IMR-90 (cell line): ENCODE results near the gene HINT3. TPM values are rescaled to one million over a fixed set of nuclear protein-coding genes. Genes with fewer than 3 reads are reported as not detected.

Source experiments
- ATAC-seq: fragments of 200-7000 bp; cut with Tn5 transposase; 2 replicates; pipeline ENCODE4 v1.9.1; 2020; ENCODE audit warnings: low read depth, mild to moderate bottlenecking, moderate library complexity
- BruUV-seq: library from RNA; stranded (reverse); fragments of 400-500 nt; replicated peaks from 2 replicates; lab custom pipeline; 2021; lab: Mats Ljungman, UMichigan
- CTCF ChIA-PET: fragments of 300-600 bp; formaldehyde crosslinking; extraction: SDS; loops from one replicate; lab custom pipeline; 2021; ENCODE audit warnings: antibody characterized with exemption; lab: Yijun Ruan, JAX
- POLR2A ChIA-PET: fragments of 300-600 bp; sonication (Branson Sonifier 250); formaldehyde crosslinking; loops from one replicate; lab custom pipeline; 2022; ENCODE audit warnings: antibody characterized with exemption; ENCODE audit not compliant: unreplicated experiment; lab: Charles Lee
- DNase-seq: peaks from one replicate; pipeline ENCODE4 v3.0.0; 2013
- H2AFZ ChIP-seq: replicated peaks from 2 replicates; pipeline ENCODE3; 2013; ENCODE audit warnings: low read length, mild to moderate bottlenecking; ENCODE audit not compliant: poor library complexity
- H2AK5ac ChIP-seq: 2 replicates; pipeline ENCODE4 v1.6.1; 2013; ENCODE audit warnings: low read depth, low read length, inconsistent platforms
- H2AK9ac ChIP-seq: replicated peaks from 2 replicates; pipeline ENCODE3; 2013; ENCODE audit warnings: mild to moderate bottlenecking, low read depth, low read length, moderate library complexity; ENCODE audit not compliant: poor library complexity
- H2BK120ac ChIP-seq: 2 replicates; pipeline ENCODE4 v1.6.1; 2013; ENCODE audit warnings: low read depth, low read length, inconsistent platforms
- H2BK15ac ChIP-seq: 3 replicates; pipeline ENCODE4 v1.6.1; 2013; ENCODE audit warnings: low read depth, low read length, inconsistent platforms
- H2BK20ac ChIP-seq: 2 replicates; pipeline ENCODE4 v1.6.1; 2013; ENCODE audit warnings: low read depth, mild to moderate bottlenecking, inconsistent platforms, low read length, moderate library complexity
- H2BK5ac ChIP-seq: 2 replicates; pipeline ENCODE4 v1.6.1; 2013; ENCODE audit warnings: mild to moderate bottlenecking, low read depth, low read length, inconsistent platforms; ENCODE audit not compliant: poor library complexity, severe bottlenecking
- H3K14ac ChIP-seq: replicated peaks from 2 replicates; pipeline ENCODE4 v1.6.1; 2013; ENCODE audit warnings: low read depth, low read length, inconsistent platforms
- H3K18ac ChIP-seq: 2 replicates; pipeline ENCODE4 v1.6.1; 2013; ENCODE audit warnings: low read depth, low read length, control low read depth
- H3K23ac ChIP-seq: 2 replicates; pipeline ENCODE4 v1.6.1; 2013; ENCODE audit warnings: low read depth, low read length, inconsistent platforms
- H3K27ac ChIP-seq: 2 replicates; pipeline ENCODE4 v1.5.1; 2013; ENCODE audit warnings: mild to moderate bottlenecking, control low read depth, low read length; ENCODE audit not compliant: insufficient read depth
- H3K27me3 ChIP-seq: 2 replicates; pipeline ENCODE4 v1.6.1; 2013; ENCODE audit warnings: low read length; ENCODE audit not compliant: control insufficient read depth, insufficient read depth
- H3K36me3 ChIP-seq: 2 replicates; pipeline ENCODE4 v1.6.1; 2013; ENCODE audit warnings: low read length, mixed read lengths; ENCODE audit not compliant: control insufficient read depth, insufficient read depth
- H3K4ac ChIP-seq: 2 replicates; pipeline ENCODE4 v1.6.1; 2013; ENCODE audit warnings: low read depth, low read length, inconsistent platforms
- H3K4me1 ChIP-seq: 2 replicates; pipeline ENCODE4 v1.6.1; 2013; ENCODE audit warnings: low read length, mixed read lengths; ENCODE audit not compliant: control insufficient read depth, insufficient read depth
- H3K4me2 ChIP-seq: 2 replicates; pipeline ENCODE4 v1.6.1; 2013; ENCODE audit warnings: low read depth, mild to moderate bottlenecking, control low read depth, low read length, moderate library complexity
- H3K4me3 ChIP-seq: 2 replicates; pipeline ENCODE4 v1.5.1; 2013; ENCODE audit warnings: low read depth, mild to moderate bottlenecking, control low read depth, low read length, moderate library complexity; ENCODE audit not compliant: insufficient read depth
- H3K56ac ChIP-seq: 2 replicates; pipeline ENCODE4 v1.6.1; 2013; ENCODE audit warnings: low read length, inconsistent platforms; ENCODE audit not compliant: insufficient read depth; ENCODE audit errors: extremely low read depth
- H3K79me1 ChIP-seq, 2 experiments: 2 replicates each; pipeline ENCODE4 v1.6.1; 2013; ENCODE audit warnings: low read length in 2 of 2, inconsistent platforms in 1 of 2, low read depth in 1 of 2
- H3K9ac ChIP-seq: 2 replicates; pipeline ENCODE4 v1.6.1; 2013; ENCODE audit warnings: low read depth, low read length, control low read depth
- H3K9me1 ChIP-seq: 2 replicates; pipeline ENCODE4 v1.6.1; 2013; ENCODE audit warnings: low read length, inconsistent platforms; ENCODE audit not compliant: insufficient read depth
- H3K9me3 ChIP-seq: 2 replicates; pipeline ENCODE4 v1.6.1; 2013; ENCODE audit warnings: low read length; ENCODE audit not compliant: control insufficient read depth, insufficient read depth
- H4K20me1 ChIP-seq: 2 replicates; pipeline ENCODE4 v1.6.1; 2013; ENCODE audit warnings: low read length, inconsistent platforms; ENCODE audit not compliant: insufficient read depth
- H4K5ac ChIP-seq: 2 replicates; pipeline ENCODE4 v1.6.1; 2013; ENCODE audit warnings: mild to moderate bottlenecking, low read depth, low read length, control low read depth
- H4K8ac ChIP-seq, 2 experiments: 2 replicates each; pipeline ENCODE4 v1.6.1; 2013; ENCODE audit warnings: low read depth in 2 of 2, low read length in 2 of 2, control low read depth in 1 of 2, inconsistent platforms in 1 of 2
- H4K91ac ChIP-seq: 2 replicates; pipeline ENCODE4 v1.6.1; 2013; ENCODE audit warnings: low read depth, low read length, inconsistent platforms; ENCODE audit not compliant: insufficient read depth
- CHD1 ChIP-seq: IDR thresholded peaks from 2 replicates; pipeline ENCODE4 v1.6.1; 2012; ENCODE audit warnings: low read depth, low read length, improper control_type of control experiment
- FOS ChIP-seq: fragments of 150-350 bp; IDR thresholded peaks from 2 replicates; pipeline ENCODE4 v1.6.1; 2016; ENCODE audit warnings: low read depth, low read length
- MAFK ChIP-seq: IDR thresholded peaks from 2 replicates; pipeline ENCODE4 v1.6.1; 2012; ENCODE audit warnings: low read depth, low read length, improper control_type of control experiment
- MAZ ChIP-seq: IDR thresholded peaks from 2 replicates; pipeline ENCODE4 v1.6.1; 2012; ENCODE audit warnings: low read depth, mild to moderate bottlenecking, low read length, improper control_type of control experiment, moderate library complexity, borderline replicate concordance
- NFE2L2 ChIP-seq: fragments of 150-350 bp; IDR thresholded peaks from 2 replicates; pipeline ENCODE4 v1.6.1; 2016; ENCODE audit warnings: low read depth, mild to moderate bottlenecking, low read length
- POLR2A ChIP-seq: IDR thresholded peaks from 2 replicates; pipeline ENCODE4 v1.6.1; 2012; ENCODE audit warnings: mild to moderate bottlenecking, low read depth, low read length
- RAD21 ChIP-seq: IDR thresholded peaks from 2 replicates; pipeline ENCODE4 v1.6.1; 2012; ENCODE audit warnings: low read length, improper control_type of control experiment
- RCOR1 ChIP-seq: IDR thresholded peaks from 2 replicates; pipeline ENCODE4 v1.6.1; 2012; ENCODE audit warnings: mild to moderate bottlenecking, low read length, improper control_type of control experiment; ENCODE audit not compliant: insufficient replicate concordance
- RFX5 ChIP-seq: IDR thresholded peaks from 2 replicates; pipeline ENCODE4 v1.8.0; 2012; ENCODE audit warnings: low read depth, mild to moderate bottlenecking, low read length, moderate library complexity
- dilution Hi-C: fragments of 300-500 bp; cut with HindIII; formaldehyde crosslinking; loops from one replicate; pipeline ENCODE4 v1.14.3; 2018; ENCODE audit warnings: low sequenced_read_pairs; ENCODE audit not compliant: unreplicated experiment
- in situ Hi-C: fragments of 300-500 bp; cut with MboI; formaldehyde crosslinking; loops from 3 replicates; pipeline ENCODE4 v1.14.3; 2019; ENCODE audit warnings: low sequenced_read_pairs, inconsistent platforms, mixed read lengths
- intact Hi-C: fragments of 100-400 bp; cut with micrococcal nuclease; formaldehyde crosslinking; loops from 2 replicates; pipeline ENCODE4 v1.10.0; 2022
- polyA plus RNA-seq, 3 experiments: library from polyadenylated mRNA; depleted of rRNA; stranded (reverse); fragments of >200 nt; gene quantifications; 2 replicates each; pipeline ENCODE4 v1.2.3, GENCODE V29; 2012; ENCODE audit warnings: low replicate concordance in 1 of 3
- total RNA-seq: library from RNA; depleted of rRNA; stranded (reverse); fragments of >200 nt; gene quantifications from 2 replicates; pipeline ENCODE4 v1.2.3, GENCODE V29; 2012
- TF ChIP-seq, protein P1 (sequence below): fragments of 150-350 bp; IDR thresholded peaks from 2 replicates; pipeline ENCODE4 v1.6.1; 2017; ENCODE audit warnings: mild to moderate bottlenecking, antibody characterized with exemption, low read length, low read depth

Gene HINT3
- total and polyA plus RNA-seq, 2 of the 4 experiments (the other 2 are of a cell fraction) = 3.4 to 6.5 TPM

DNA sequence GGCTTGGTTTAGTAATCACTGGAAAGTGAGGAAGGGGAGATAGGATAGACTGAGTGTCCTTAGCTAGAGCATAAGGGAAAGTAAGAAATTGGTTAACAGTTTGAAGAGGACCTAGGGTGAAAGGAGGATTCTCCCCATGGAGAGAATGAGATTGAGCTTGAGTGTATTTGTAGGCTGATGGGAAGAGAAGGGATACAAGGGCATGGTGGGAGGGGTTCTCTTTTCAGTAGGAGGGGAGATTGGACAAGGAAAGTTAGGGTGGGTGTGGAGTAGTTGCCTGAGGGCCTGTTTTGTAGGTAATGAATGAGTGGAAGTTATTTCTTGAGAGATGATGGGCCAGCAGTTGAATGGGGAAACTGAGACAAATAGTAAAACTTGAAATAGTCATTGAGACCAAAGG is 31.7 kb downstream of the HINT3 start:
- Histone ChIP-seq H4K8ac (no peak overlapping the region), H2BK5ac (no peak overlapping the region), H3K4me1 (peaks cover 8% of the 10 kb centered on the region), H3K36me3 (no peaks in the 10 kb centered on the region), H3K27me3 (no peaks in the 10 kb centered on the region), H4K91ac (no peak overlapping the region), H3K4me3 (no peak overlapping the region), H3K4ac (no peak overlapping the region), H3K27ac (no peak overlapping the region), H2BK20ac (no peak overlapping the region), H4K5ac (no peak overlapping the region), H2BK15ac (no peak overlapping the region), H2BK120ac (no peak overlapping the region), H3K4me2 (no peak overlapping the region), H2AK9ac (no peak overlapping the region), H2AFZ (no peak overlapping the region), H3K23ac (no peak overlapping the region), H3K18ac (no peak overlapping the region), H3K9ac (no peak overlapping the region), H3K9me3 (no peaks in the 10 kb centered on the region), H3K79me1 (peaks cover 14 to 35% of the 10 kb centered on the region in 2 experiments; a peak in 3 of 4 replicates), H2AK5ac (no peak overlapping the region), H4K20me1 (0 out of 2 replicates have a peak, but pooled peaks cover 2% of the 10 kb centered on the region), H3K56ac (no peak overlapping the region), H3K9me1 (peaks cover 11% of the 10 kb centered on the region; the same call in 1 of the 2 replicates), H3K14ac (no peak overlapping the region)
- ChIA-PET CTCF (no interaction called here), POLR2A (no interaction called here)
- intact Hi-C loops (no loop called here), dilution Hi-C loops (no loop called here), in situ Hi-C loops (no loop called here)
- ATAC-seq = no peak
- TF ChIP-seq MAFK = no peak
- no peak for TF ChIP-seq RAD21
- TF ChIP-seq MAZ = no peak
- TF ChIP-seq NFE2L2 = no peak
- TF ChIP-seq FOS = no peak
- TF ChIP-seq, protein P1, sequence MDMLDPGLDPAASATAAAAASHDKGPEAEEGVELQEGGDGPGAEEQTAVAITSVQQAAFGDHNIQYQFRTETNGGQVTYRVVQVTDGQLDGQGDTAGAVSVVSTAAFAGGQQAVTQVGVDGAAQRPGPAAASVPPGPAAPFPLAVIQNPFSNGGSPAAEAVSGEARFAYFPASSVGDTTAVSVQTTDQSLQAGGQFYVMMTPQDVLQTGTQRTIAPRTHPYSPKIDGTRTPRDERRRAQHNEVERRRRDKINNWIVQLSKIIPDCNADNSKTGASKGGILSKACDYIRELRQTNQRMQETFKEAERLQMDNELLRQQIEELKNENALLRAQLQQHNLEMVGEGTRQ = no peak
- no peak for TF ChIP-seq RCOR1
- TF ChIP-seq RFX5 = no peak
- TF ChIP-seq CHD1 = no peak
- no peak for TF ChIP-seq POLR2A
- no peak for DNase-seq
- BruUV-seq = no TSS peak
